ENCODE results near the gene ARL6IP4. TPM values are rescaled to one million over a fixed set of nuclear protein-coding genes. Genes with fewer than 3 reads are reported as not detected.
A peak's percentile ranks its signal among the peaks of the same experiment; 100 is the strongest.

ARL6IP4 gene
- total and polyA plus RNA-seq, 2 donors: 297 to 302 TPM

DNA sequence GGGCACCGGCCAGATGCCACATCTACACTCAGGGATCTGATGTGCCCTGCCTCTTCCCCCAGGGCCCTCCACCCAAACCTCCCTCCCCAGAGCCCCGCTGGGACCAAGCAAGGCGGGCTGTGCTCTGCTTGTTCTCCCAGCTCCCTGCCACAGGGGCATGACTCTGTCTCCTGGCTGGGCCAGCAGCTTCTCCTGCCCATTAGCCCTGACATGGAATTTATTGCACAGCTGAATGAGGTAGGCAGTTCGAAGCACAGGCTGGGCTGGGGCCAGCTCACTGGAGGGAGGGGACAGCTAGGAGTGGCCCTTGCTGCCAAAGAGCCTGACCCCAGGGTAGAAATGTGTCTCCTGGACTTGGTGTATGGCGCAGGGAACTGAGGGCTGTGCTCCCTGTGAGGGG, 42.4 kb downstream of the ARL6IP4 start:
- Histone ChIP-seq H3K36me3 (ENCODE audit: control insufficient read depth in 2 of 2, insufficient read depth in 2 of 2, low read length in 1 of 2) (peaks cover 82 to 95% of the 10 kb centered on the region in 2 donors), H3K27ac (ENCODE audit: low read depth in 1 of 2, low read length in 1 of 2) (no peak overlapping the region), H3K4me3 (ENCODE audit: low read length in 2 of 2) (no peak overlapping the region), H3K4me1 (ENCODE audit: control insufficient read depth in 2 of 2, insufficient read depth in 2 of 2, low read length in 2 of 2) (peaks cover 0 to 39% of the 10 kb centered on the region in 2 donors), H3K9me3 (ENCODE audit: control insufficient read depth in 2 of 2, insufficient read depth in 1 of 2, low read length in 1 of 2) (peaks cover 0 to 4% of the 10 kb centered on the region in 2 donors), H3K27me3 (ENCODE audit: control insufficient read depth in 2 of 2, insufficient read depth in 1 of 2, low read length in 1 of 2) (no peaks in the 10 kb centered on the region)
- 97% methylated on average over 5 of the region's 5 CpGs for WGBS
- no peak for DNase-seq (ENCODE audit: low read depth in 6 of 9, low spot score in 9 of 9)

DNA sequence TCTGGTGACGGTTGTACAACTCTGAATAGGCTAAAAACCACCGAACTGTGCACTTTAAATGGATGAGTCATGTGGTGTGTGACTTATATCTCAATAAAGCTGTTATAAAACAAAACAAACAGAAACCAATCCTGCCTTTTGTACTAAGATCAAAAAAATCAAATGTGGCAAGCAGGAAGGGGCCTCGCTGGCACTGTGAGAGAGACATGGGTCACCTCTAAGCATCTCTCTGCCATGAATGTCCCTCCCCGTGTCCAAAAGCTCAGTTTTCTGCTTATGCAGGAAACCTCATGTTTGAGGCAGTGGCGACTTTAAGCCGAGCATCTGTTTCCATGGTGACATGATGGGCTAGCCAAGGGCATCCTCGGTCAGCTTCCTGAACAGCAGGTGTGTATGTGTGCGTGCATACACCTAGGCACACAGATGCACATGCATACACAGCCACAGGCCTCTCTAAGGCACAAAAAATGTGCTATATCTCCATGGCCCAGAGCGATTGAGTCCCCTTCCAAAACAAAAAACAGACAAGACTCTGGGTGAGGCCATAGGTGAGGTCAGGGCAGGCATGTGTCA, 44.4 kb downstream of the ARL6IP4 start:
- peaks cover 88 to 99% of the 10 kb centered on the region in 2 donors for H3K36me3 ChIP-seq (ENCODE audit: control insufficient read depth in 2 of 2, insufficient read depth in 2 of 2, low read length in 1 of 2)
- WGBS: 82% methylated on average over 9 of the region's 9 CpGs
- H3K4me3 ChIP-seq (ENCODE audit: low read length in 2 of 2): no peak overlapping the region
- DNase-seq (ENCODE audit: low read depth in 6 of 9, low spot score in 9 of 9): no peak
- peaks cover 5 to 55% of the 10 kb centered on the region in 2 donors for H3K4me1 ChIP-seq (ENCODE audit: control insufficient read depth in 2 of 2, insufficient read depth in 2 of 2, low read length in 2 of 2)
- no peaks in the 10 kb centered on the region for H3K27me3 ChIP-seq (ENCODE audit: control insufficient read depth in 2 of 2, insufficient read depth in 1 of 2, low read length in 1 of 2)
- H3K27ac ChIP-seq (ENCODE audit: low read depth in 1 of 2, low read length in 1 of 2): no peak overlapping the region
- H3K9me3 ChIP-seq (ENCODE audit: control insufficient read depth in 2 of 2, insufficient read depth in 1 of 2, low read length in 1 of 2): peaks cover 0 to 9% of the 10 kb centered on the region in 2 donors

DNA sequence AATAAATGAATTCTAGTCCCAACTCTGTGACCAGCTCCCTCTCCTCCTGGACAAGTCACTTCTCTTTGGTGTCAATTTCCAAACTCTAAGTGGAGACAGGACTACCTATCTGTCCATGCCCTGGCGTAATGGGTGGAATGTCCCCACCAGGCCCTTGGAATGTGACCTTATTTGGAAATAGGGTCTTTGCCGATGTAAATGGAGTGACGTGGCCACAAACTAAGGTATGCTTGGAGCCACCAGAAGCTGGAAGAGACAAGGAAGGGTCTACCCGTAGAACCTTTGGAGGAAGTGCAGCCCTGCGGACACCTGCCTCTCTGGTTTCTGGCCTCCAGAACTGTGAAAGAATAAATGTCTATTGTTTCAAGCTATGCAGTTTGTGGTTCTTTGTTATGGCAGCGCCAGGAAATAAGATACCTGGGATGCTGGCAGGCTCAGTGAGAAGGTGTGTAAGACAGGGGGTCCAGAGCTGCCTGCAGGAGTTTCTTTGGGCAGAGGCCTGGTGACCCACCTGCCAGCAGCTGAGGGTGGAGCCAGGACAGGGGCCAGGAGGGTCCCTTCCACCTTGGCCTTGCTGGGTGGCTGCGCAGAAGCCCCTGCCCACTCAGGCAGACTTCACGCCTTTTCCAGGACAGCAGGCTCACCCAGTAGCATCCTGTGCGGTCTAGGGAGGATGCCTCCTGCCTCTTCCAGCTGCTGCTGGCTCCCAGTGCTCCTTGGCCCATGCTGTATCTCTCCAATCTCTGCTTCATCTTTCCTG, 45.8 kb downstream of the ARL6IP4 start:
- WGBS: 94% methylated on average over 9 of the region's 9 CpGs
- peaks cover 5 to 58% of the 10 kb centered on the region in 2 donors for H3K4me1 ChIP-seq (ENCODE audit: control insufficient read depth in 2 of 2, insufficient read depth in 2 of 2, low read length in 2 of 2)
- H3K27ac ChIP-seq (ENCODE audit: low read depth in 1 of 2, low read length in 1 of 2): no peak overlapping the region
- no peaks in the 10 kb centered on the region for H3K27me3 ChIP-seq (ENCODE audit: control insufficient read depth in 2 of 2, insufficient read depth in 1 of 2, low read length in 1 of 2)
- peaks cover 83 to 98% of the 10 kb centered on the region in 2 donors for H3K36me3 ChIP-seq (ENCODE audit: control insufficient read depth in 2 of 2, insufficient read depth in 2 of 2, low read length in 1 of 2)
- H3K9me3 ChIP-seq (ENCODE audit: control insufficient read depth in 2 of 2, insufficient read depth in 1 of 2, low read length in 1 of 2): peaks cover 0 to 9% of the 10 kb centered on the region in 2 donors
- no peak overlapping the region for H3K4me3 ChIP-seq (ENCODE audit: low read length in 2 of 2)
- no peak for DNase-seq (ENCODE audit: low read depth in 6 of 9, low spot score in 9 of 9)

DNA sequence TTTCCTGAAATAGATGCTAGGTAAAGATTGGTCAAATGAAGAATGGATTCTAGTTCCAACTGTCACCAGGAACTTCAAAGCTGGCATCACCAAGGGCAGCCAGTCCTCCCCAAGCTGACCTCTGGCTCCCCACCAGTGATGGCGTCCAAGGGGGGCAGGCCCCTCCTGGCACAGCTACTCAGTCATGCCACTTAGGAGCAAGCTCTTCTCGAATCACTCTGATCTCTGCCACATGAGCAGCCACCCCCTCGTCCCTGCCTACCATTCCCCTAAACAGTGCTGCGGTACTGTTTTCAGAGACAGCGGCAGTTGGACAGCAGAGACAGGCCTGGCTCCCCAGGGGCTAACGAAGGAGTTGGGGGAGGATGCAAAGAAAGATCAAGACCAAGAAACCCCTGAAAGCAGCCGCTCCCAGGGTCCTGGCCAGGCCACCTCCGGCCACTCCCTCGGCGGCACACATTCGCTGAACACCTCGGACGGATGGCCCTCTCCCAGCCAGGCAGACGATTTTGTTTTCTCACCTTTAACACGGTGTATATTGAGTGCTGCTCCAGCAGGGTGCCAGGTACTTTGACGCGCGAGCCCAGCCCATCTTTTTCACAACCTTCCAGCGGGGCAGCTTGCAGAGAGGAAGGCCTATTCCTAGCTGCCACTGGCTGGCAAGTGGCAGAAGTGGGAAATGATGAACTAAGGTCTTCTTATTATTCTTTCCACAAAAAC, 47.4 kb downstream of the ARL6IP4 start:
- Histone ChIP-seq H3K27ac (ENCODE audit: low read depth in 1 of 2, low read length in 1 of 2) (peak overlapping the region in 1 of 2 donors; percentile 87), H3K9me3 (ENCODE audit: control insufficient read depth in 2 of 2, insufficient read depth in 1 of 2, low read length in 1 of 2) (peaks cover 0 to 8% of the 10 kb centered on the region in 2 donors), H3K27me3 (ENCODE audit: control insufficient read depth in 2 of 2, insufficient read depth in 1 of 2, low read length in 1 of 2) (no peaks in the 10 kb centered on the region), H3K4me1 (ENCODE audit: control insufficient read depth in 2 of 2, insufficient read depth in 2 of 2, low read length in 2 of 2) (peaks cover 8 to 71% of the 10 kb centered on the region in 2 donors), H3K36me3 (ENCODE audit: control insufficient read depth in 2 of 2, insufficient read depth in 2 of 2, low read length in 1 of 2) (peaks cover 83 to 98% of the 10 kb centered on the region in 2 donors), H3K4me3 (ENCODE audit: low read length in 2 of 2) (no peak overlapping the region)
- 96% methylated on average over 19 of the region's 19 CpGs for WGBS
- no peak for DNase-seq (ENCODE audit: low read depth in 6 of 9, low spot score in 9 of 9)

DNA sequence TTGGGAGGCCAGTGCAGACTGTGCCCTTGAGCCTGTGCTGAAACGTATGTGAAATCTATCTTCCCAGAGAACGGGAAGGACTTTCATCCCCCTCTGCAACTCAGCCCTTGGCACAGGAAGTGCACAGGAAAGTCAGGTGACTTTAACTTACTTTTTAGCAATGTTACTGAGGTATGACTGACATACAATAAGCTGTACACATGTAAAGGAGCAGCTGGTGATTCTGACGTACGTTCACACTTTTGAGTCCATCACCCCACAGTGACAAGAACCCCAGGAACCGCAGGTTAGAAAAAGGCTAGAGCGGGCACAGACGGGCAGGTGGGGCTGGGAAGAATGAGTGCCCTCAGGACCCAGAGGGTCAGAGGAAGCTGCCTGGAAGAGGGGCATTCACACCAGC, 48.0 kb downstream of the ARL6IP4 start:
- H3K27me3 ChIP-seq (ENCODE audit: control insufficient read depth in 2 of 2, insufficient read depth in 1 of 2, low read length in 1 of 2): no peaks in the 10 kb centered on the region
- H3K4me1 ChIP-seq (ENCODE audit: control insufficient read depth in 2 of 2, insufficient read depth in 2 of 2, low read length in 2 of 2): peaks cover 11 to 72% of the 10 kb centered on the region in 2 donors
- peaks cover 0 to 5% of the 10 kb centered on the region in 2 donors for H3K9me3 ChIP-seq (ENCODE audit: control insufficient read depth in 2 of 2, insufficient read depth in 1 of 2, low read length in 1 of 2)
- H3K4me3 ChIP-seq (ENCODE audit: low read length in 2 of 2): no peak overlapping the region
- H3K36me3 ChIP-seq (ENCODE audit: control insufficient read depth in 2 of 2, insufficient read depth in 2 of 2, low read length in 1 of 2): peaks cover 83 to 98% of the 10 kb centered on the region in 2 donors
- 76% methylated on average over 7 of the region's 7 CpGs for WGBS
- no peak for DNase-seq (ENCODE audit: low read depth in 6 of 9, low spot score in 9 of 9)
- H3K27ac ChIP-seq (ENCODE audit: low read depth in 1 of 2, low read length in 1 of 2): peak overlapping the region; percentile 79 to 87

DNA sequence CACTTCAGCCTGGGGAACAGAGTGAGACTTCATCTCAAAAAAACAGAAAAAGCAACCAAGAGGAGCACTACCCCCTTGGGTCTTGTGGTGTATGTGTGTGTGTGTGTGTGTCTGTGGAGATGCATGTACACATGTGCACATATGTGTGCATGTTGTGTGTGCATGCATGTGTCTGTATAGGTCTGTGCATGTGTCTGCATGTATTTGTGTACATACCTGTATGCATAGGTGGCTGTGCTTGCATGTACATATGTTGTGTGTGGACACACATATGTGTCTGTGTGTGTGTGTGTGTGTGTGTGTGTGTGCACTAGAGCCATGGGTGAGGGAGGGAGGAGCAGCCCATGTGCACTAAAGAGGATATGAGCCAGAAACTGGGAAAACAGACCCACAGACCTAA, 49.1 kb downstream of the ARL6IP4 start:
- peaks cover 0 to 5% of the 10 kb centered on the region in 2 donors for H3K9me3 ChIP-seq (ENCODE audit: control insufficient read depth in 2 of 2, insufficient read depth in 1 of 2, low read length in 1 of 2)
- H3K4me1 ChIP-seq (ENCODE audit: control insufficient read depth in 2 of 2, insufficient read depth in 2 of 2, low read length in 2 of 2): peaks cover 22 to 82% of the 10 kb centered on the region in 2 donors
- DNase-seq (ENCODE audit: low read depth in 6 of 9, low spot score in 9 of 9): no peak
- H3K36me3 ChIP-seq (ENCODE audit: control insufficient read depth in 2 of 2, insufficient read depth in 2 of 2, low read length in 1 of 2): peaks cover 89 to 98% of the 10 kb centered on the region in 2 donors
- no peaks in the 10 kb centered on the region for H3K27me3 ChIP-seq (ENCODE audit: control insufficient read depth in 2 of 2, insufficient read depth in 1 of 2, low read length in 1 of 2)
- no peak overlapping the region for H3K4me3 ChIP-seq (ENCODE audit: low read length in 2 of 2)
- H3K27ac ChIP-seq (ENCODE audit: low read depth in 1 of 2, low read length in 1 of 2): peak overlapping the region in 1 of 2 donors; percentile 87

DNA sequence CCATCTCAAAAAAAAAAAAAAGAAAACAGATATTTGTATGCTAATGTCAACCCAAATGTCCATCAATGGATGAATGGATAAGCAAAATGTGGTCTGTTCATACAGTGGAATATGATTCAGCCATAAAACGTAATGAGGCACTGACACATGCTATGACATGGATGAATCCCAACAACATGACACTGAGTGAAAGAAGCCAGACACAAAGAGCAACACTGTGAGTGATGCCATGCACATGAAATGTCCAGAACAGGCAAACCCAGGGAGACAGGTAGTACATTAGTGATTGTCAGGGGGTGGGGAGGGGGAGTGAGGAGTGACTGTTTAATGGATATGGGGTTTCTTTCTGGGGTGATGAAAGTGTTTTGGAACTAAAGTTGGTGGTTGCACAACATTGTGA, 50.2 kb downstream of the ARL6IP4 start:
- 94% methylated on average over 1 of the region's 1 CpG for WGBS
- Histone ChIP-seq H3K4me1 (ENCODE audit: control insufficient read depth in 2 of 2, insufficient read depth in 2 of 2, low read length in 2 of 2) (peaks cover 33 to 85% of the 10 kb centered on the region in 2 donors), H3K27me3 (ENCODE audit: control insufficient read depth in 2 of 2, insufficient read depth in 1 of 2, low read length in 1 of 2) (no peaks in the 10 kb centered on the region), H3K9me3 (ENCODE audit: control insufficient read depth in 2 of 2, insufficient read depth in 1 of 2, low read length in 1 of 2) (peaks cover 0 to 6% of the 10 kb centered on the region in 2 donors), H3K27ac (ENCODE audit: low read depth in 1 of 2, low read length in 1 of 2) (no peak overlapping the region), H3K36me3 (ENCODE audit: control insufficient read depth in 2 of 2, insufficient read depth in 2 of 2, low read length in 1 of 2) (peaks cover 84 to 98% of the 10 kb centered on the region in 2 donors), H3K4me3 (ENCODE audit: low read length in 2 of 2) (no peak overlapping the region)
- no peak for DNase-seq (ENCODE audit: low read depth in 6 of 9, low spot score in 9 of 9)

DNA sequence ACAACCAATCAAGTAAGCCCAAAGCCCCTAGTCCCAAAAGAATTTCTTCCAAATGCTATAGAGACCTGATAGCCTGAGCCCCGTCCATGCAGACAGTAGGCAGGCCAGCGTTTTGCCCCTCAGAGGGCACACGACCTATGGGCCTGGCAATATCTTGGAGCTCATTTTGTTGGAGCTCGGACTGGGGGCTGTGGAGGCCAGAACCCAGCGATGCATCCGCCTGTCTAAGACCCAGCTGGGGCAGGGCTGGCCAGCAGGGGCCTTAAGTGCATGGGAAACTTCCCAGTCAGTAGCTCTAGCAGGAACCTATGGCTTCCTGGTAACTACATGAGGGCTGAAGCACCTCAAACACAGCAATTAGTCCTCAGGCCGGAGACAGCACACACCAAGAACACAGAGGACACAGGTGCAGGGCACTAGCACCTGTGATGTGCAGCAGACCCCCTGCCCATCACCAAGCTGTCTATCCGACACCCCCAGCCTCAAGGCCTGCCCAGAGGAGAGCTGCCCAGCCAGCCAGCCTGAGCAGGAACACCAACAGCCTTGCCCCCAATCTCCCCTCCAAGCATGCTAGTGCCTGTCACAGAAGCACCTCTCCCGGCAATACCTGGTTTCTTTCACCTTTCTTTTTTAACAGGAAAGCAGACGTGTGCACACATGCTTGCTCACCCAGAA, 50.8 kb downstream of the ARL6IP4 start:
- peaks cover 38 to 89% of the 10 kb centered on the region in 2 donors for H3K4me1 ChIP-seq (ENCODE audit: control insufficient read depth in 2 of 2, insufficient read depth in 2 of 2, low read length in 2 of 2)
- DNase-seq (ENCODE audit: low read depth in 6 of 9, low spot score in 9 of 9): no peak
- peak overlapping the region in 1 of 2 donors; percentile 41 for H3K27ac ChIP-seq (ENCODE audit: low read depth in 1 of 2, low read length in 1 of 2)
- H3K36me3 ChIP-seq (ENCODE audit: control insufficient read depth in 2 of 2, insufficient read depth in 2 of 2, low read length in 1 of 2): peaks cover 81 to 94% of the 10 kb centered on the region in 2 donors
- H3K4me3 ChIP-seq (ENCODE audit: low read length in 2 of 2): no peak overlapping the region
- H3K27me3 ChIP-seq (ENCODE audit: control insufficient read depth in 2 of 2, insufficient read depth in 1 of 2, low read length in 1 of 2): no peaks in the 10 kb centered on the region
- peaks cover 0 to 8% of the 10 kb centered on the region in 2 donors for H3K9me3 ChIP-seq (ENCODE audit: control insufficient read depth in 2 of 2, insufficient read depth in 1 of 2, low read length in 1 of 2)
- WGBS: 97% methylated on average over 10 of the region's 10 CpGs
